ENCODE data around the gene TSPAN4. TPM values are rescaled to one million over a fixed set of nuclear protein-coding genes. Genes with fewer than 3 reads are reported as not detected.

The TSPAN4 gene
- total and polyA plus RNA-seq, 7 donors, result 11.4 to 38.5 (median 17.7) TPM

- Histone ChIP-seq H3K4me3 (peak overlapping the region; percentile 72), H3K36me3 (ENCODE audit: insufficient read depth in 1 of 2, low read depth in 1 of 2) (peaks cover 0 to 36% of the 10 kb centered on the region in 2 donors), H3K4me1 (peaks cover 24% of the 10 kb centered on the region), H3K9me3 (no peaks in the 10 kb centered on the region), H3K27me3 (ENCODE audit: insufficient read depth in 3 of 3, low read length in 2 of 3) (no peaks in the 10 kb centered on the region), H3K27ac (peak overlapping the region; percentile 81)
- intact Hi-C loops (cut with DNase I), result no loop called here
- no peak for DNase-seq
- TF ChIP-seq CTCF (IDR thresholded peaks at IDR 0.05), result no peak
- ATAC-seq, result no peak
- 6 to 8% (median 7%) methylated on average over 16 to 18 of the region's 18 CpGs for WGBS, 3 donors
Measured at GRCh38 chr11:804599-804964, 38.1 kb upstream of the TSPAN4 start.

- Histone ChIP-seq H3K4me1 (peaks cover 45% of the 10 kb centered on the region), H3K27me3 (ENCODE audit: insufficient read depth in 3 of 3, low read length in 2 of 3) (no peaks in the 10 kb centered on the region), H3K9me3 (no peaks in the 10 kb centered on the region), H3K4me3 (peak overlapping the region; percentile 93), H3K36me3 (ENCODE audit: insufficient read depth in 1 of 2, low read depth in 1 of 2) (peaks cover 9 to 28% of the 10 kb centered on the region in 2 donors), H3K27ac (peak overlapping the region; percentile 97)
- 30 to 31% (median 30%) methylated on average over 34 to 36 of the region's 36 CpGs for WGBS, 3 donors
- DNase-seq (peak; percentile 91 to 96), ATAC-seq (peak in 3 of 4 donors; percentile 75 to 80 (median 79))
- intact Hi-C loops (cut with DNase I), result no loop called here
- no peak for TF ChIP-seq CTCF (IDR thresholded peaks at IDR 0.05)
Measured at GRCh38 chr11:808427-809286, 34.0 kb upstream of the TSPAN4 start.

- peaks cover 10 to 36% of the 10 kb centered on the region in 2 donors for H3K36me3 ChIP-seq (ENCODE audit: insufficient read depth in 1 of 2, low read depth in 1 of 2)
- ATAC-seq (peak; percentile 89 to 91 (median 89)), DNase-seq (peak; percentile 99)
- H3K27ac ChIP-seq, result peak within 1 kb of the TSS; percentile 97
- intact Hi-C loops (cut with DNase I), result no loop called here
- WGBS, 3 donors, result 0% methylated on average over 73 to 81 of the region's 81 CpGs
- H3K4me3 ChIP-seq, result peak within 1 kb of the TSS; percentile 93
- H3K4me1 ChIP-seq, result peaks cover 37% of the 10 kb centered on the region
- H3K9me3 ChIP-seq, result no peaks in the 10 kb centered on the region
- no peak for TF ChIP-seq CTCF (IDR thresholded peaks at IDR 0.05)
- no peaks in the 10 kb centered on the region for H3K27me3 ChIP-seq (ENCODE audit: insufficient read depth in 3 of 3, low read length in 2 of 3)
Measured at GRCh38 chr11:809287-810039, 33.2 kb upstream of the TSPAN4 start, which contains the start of gene RPLP2. Gene RPLP2 (plus strand): TSS chr11:809967. CDS start chr11:810235, 268 bp downstream.

GRCh38 chr11:810040-810567 lies 32.5 kb upstream of the TSPAN4 start:
- H3K9me3 ChIP-seq, result no peaks in the 10 kb centered on the region
- peaks cover 10 to 42% of the 10 kb centered on the region in 2 donors for H3K36me3 ChIP-seq (ENCODE audit: insufficient read depth in 1 of 2, low read depth in 1 of 2)
- no peaks in the 10 kb centered on the region for H3K27me3 ChIP-seq (ENCODE audit: insufficient read depth in 3 of 3, low read length in 2 of 3)
- 0 to 1% (median 1%) methylated on average over 55 of the region's 55 CpGs for WGBS, 3 donors
- peak overlapping the region; percentile 93 for H3K4me3 ChIP-seq
- DNase-seq (no peak), ATAC-seq (no peak)
- peaks cover 31% of the 10 kb centered on the region for H3K4me1 ChIP-seq
- H3K27ac ChIP-seq, result peak overlapping the region; percentile 97
- TF ChIP-seq CTCF (IDR thresholded peaks at IDR 0.05), result no peak
- intact Hi-C loops (cut with DNase I), result no loop called here
